SW480 (cell line): Measurements from ENCODE around the gene SLC7A8.

ENCODE experiments used
- DNase-seq: peaks from one replicate; pipeline ENCODE4 v3.0.0-alpha.2; 2016; ENCODE audit warnings: low spot score

Gene SLC7A8

DNA sequence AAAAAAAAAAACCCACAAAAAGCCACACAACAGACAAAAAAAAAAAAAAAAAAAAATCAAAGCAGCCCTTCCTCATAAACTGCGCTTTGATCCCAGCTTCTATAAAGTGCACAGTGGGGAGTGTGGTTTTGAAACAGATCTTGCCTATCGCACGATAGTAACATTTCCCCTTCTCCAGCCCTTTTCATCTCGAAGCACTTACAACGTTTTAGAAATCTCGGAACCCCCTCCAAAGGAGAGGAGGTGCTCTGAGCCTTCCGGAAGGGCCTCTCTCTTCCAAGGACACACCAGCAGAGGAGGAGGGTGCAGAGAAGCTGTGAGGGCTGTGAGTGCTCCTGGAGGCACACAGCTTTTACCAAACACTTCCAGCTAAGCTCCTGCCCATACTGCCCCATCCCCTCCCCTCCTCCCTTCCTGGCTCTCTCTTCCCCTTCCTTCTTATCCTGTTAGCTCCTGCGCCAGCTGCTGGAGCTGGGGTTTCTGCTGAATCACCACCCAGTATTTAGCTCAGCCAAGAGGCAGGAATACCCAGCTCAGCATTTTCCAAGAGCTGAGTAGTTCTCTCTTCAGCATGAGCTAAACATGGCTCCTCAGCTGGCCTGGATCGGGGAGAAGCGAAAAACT is 28.4 kb downstream of the SLC7A8 start:
- peak; percentile 91 for DNase-seq

DNA sequence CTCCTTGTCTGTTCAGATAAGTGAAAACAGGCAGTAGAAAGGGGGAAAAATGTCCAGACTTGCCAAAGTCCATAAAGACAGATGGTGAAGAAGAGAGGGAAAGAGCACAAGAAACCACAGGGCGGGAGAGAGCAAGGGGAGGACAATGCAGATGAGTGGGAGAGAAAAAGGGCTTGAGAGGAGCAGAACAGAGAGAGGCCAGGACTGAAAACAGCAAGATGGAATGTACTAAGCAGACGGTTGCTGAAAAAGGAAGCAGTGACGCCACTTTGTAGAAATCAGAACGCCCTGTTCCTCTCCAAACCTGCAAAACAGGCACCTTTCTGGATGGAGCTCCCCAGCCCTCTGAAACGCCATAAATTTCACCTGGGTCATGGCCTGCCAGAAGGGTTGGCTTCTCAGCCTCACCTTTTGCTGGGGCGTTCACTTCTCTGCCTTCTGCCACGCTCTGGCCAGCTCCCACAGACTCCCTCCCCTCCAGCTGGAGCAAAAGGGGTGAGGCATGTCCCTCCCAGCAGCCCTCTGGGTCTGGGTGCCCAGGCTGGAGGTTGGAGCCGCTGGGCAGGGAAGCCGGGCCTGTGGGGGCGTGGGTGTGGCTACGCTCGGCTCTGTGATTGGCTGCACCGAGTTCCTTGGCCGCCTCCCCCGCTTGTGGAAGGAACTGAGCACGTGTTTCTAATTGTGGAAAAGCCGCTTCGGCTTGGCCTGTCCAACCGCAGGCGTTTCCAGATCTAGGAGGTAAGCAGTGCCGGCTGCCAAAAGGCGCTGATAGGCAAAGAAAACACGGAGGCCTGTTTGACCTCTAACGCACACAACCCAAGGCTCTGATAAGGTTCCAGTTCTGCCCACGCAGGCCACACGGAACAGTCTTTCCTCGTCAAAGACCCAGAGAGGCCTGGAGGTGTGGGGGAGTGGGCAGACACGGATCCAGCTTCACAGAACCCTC is 29.3 kb downstream of the SLC7A8 start:
- peak; percentile 91 for DNase-seq

- DNase-seq, result no peak
Measured at GRCh38 chr14:23151342-23151741, 32.1 kb downstream of the SLC7A8 start.

- no peak for DNase-seq
Measured at GRCh38 chr14:23149745-23150144, 33.7 kb downstream of the SLC7A8 start.

- DNase-seq, result no peak
Measured at GRCh38 chr14:23148591-23149249, 34.7 kb downstream of the SLC7A8 start.

- DNase-seq, result no peak
Measured at GRCh38 chr14:23147676-23148075, 35.8 kb downstream of the SLC7A8 start.

DNA sequence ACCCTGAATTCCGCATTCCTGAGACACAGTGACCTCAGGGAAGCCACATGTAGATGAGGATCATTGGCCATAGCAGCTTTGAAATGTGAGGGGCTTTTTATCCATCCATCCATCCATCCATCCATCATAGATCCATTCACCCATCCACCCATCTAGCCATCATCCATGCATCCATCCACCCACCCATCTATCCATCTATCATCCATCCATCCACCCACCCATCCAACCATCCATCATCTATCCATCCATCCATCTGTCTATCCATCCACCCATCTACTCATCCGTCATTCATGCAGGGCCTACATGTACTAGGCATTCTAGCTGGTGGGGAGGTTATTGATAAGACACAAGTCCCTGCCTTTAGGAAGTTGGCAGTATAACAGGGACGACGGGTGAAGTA is 36.5 kb downstream of the SLC7A8 start:
- DNase-seq, result no peak

GRCh38 chr14:23146351-23146910 is 37.0 kb downstream of the SLC7A8 start:
- DNase-seq, result no peak

DNA sequence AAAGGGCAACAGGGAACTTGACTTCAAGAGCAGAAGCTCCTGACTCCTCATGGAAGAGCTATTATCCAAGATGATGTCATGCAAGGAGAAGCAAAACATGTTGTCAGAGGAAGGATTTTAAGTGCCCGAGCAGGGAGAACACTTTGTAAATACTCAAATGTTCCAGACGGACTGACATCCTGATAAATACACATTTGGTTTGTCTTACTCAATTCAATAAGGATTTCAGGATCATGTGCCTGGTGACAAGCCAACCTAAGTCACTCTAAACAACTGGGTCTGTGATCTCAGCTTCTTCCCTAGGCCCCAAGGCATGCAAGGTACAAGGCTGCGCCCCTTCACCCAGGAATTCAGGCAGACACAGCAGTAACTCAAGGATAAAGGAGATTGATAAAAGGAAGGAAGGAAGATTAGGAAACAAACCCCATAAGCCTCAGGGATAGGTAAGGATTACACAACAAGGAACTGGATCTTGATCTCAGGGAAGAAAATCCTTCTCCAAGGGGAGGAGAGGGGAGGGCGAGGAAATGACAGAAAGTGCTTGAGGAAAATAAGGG is 37.6 kb downstream of the SLC7A8 start:
- no peak for DNase-seq

- no peak for DNase-seq
Measured at GRCh38 chr14:23143911-23144310, 39.5 kb downstream of the SLC7A8 start.

DNA sequence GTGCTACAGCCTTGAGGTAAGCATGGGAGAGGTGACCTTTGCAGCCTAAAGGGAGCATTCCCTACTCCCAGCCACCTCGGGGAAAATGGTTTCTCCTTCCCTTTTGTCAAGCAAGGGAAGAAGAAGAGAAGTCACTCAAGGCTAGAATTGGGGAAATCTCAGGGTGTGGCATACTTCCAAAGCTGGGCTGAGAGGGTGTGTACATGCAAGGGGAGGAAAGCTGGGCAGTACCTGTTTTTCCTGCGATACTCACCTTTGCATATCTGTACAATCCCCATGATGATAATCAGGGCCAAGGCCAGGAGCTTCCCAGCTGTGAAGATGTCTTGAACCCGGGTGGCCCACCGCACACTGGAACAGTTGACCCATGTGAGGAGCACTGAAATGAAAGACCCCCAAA is 40.6 kb downstream of the SLC7A8 start:
- no peak for DNase-seq

GRCh38 chr14:23141706-23142444 is 41.6 kb downstream of the SLC7A8 start:
- no peak for DNase-seq

DNA sequence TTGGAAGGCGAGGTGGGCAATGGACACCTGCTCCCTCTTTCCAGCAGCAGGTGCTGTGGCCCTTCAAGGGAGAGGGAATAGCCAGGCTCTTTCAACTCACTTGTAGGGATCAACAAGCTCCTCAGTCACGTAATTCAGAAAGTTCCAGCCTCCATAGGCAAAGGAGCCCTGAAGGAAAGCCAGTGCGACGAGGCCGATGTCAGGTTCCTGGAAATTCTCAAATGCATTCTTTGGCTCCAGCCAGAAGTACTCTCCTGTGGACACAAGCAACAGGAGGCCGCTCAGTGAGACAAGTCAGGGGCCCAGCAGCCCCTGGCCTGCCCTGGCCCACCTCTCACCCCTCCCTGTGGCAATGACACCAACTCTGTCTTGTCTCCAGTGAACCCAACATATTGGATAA is 43.1 kb downstream of the SLC7A8 start:
- no peak for DNase-seq

DNA sequence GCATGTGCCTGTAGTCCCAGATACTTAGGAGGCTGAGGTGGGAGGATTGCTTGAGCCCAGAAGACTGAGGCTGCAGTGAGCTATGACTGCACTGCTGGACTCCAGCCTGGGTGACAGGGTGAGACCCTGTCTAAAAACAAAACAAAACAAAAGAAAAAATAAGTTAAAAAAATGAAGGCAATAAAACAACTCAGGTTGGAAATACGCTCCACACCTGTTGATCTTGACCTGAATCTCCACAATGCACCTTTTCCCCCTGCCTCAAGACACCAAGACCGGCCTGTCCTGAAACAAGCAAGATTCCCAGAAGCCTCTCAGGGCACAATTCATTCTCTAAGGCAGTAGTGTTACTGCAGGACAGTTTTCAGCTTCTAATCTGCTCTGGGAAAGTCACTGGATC is 43.6 kb downstream of the SLC7A8 start:
- DNase-seq, result no peak

- DNase-seq, result no peak
Measured at GRCh38 chr14:23137813-23138535, 45.5 kb downstream of the SLC7A8 start.

DNA sequence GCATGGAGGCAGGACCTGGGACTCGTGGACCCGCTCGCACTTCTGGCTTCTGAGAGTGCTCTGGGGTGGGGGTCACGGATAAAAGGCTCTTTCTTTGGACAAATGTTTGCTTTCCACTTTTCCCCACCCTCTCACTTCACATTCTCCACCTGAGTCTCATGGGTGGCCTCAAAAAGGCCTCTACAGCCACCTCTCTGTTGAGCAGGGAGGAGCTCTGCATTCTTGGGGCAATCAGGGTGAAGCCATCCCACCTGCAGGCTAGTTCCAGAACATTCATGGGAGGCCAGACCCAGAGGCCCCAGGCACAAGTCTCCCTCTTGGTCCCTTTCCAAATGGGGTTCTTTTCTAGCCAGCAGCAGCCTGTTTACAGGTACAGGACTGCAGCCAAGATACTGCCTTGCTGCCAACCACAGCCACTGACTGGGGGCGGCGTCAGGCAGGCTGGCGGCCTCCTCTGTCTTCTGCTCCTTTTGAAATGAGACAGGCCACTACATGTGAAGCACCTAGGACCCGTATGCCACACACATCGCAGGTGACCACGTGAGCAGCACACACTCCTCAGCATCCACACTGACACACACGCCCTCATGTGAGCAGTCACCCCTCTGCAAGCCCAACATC is 46.2 kb downstream of the SLC7A8 start:
- DNase-seq, result no peak

GRCh38 chr14:23136566-23137133 is 46.8 kb downstream of the SLC7A8 start:
- DNase-seq, result no peak

DNA sequence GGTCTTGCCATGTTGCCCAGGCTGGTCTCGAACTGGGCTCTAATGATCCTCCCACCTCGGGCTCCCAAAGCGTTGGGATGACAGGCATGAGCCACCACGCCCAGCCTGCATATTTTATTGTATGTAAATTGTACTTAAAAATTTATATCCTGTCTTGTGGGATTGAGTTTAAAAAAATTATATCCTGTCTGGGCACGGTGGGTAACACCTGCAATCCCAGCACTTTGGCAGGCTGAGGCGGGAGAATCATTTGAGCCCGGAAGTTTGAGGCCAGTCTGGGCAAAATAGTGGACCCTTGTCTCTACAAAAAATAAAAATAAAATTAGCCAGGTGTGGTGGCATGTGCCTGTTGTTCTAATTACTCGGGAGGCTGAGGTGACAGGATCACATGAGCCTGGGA is 50.5 kb downstream of the SLC7A8 start:
- DNase-seq, result no peak

- DNase-seq, result no peak
Measured at GRCh38 chr14:23131482-23131881, 52.0 kb downstream of the SLC7A8 start.

- no peak for DNase-seq
Measured at GRCh38 chr14:23130871-23131270, 52.6 kb downstream of the SLC7A8 start.
